ENCODE results near the gene DUSP8. TPM values are rescaled to one million over a fixed set of nuclear protein-coding genes. Genes with fewer than 3 reads are reported as not detected.

DUSP8 gene
- total RNA-seq, 1 experiment from 2014 or later: 0.24 TPM

DNA sequence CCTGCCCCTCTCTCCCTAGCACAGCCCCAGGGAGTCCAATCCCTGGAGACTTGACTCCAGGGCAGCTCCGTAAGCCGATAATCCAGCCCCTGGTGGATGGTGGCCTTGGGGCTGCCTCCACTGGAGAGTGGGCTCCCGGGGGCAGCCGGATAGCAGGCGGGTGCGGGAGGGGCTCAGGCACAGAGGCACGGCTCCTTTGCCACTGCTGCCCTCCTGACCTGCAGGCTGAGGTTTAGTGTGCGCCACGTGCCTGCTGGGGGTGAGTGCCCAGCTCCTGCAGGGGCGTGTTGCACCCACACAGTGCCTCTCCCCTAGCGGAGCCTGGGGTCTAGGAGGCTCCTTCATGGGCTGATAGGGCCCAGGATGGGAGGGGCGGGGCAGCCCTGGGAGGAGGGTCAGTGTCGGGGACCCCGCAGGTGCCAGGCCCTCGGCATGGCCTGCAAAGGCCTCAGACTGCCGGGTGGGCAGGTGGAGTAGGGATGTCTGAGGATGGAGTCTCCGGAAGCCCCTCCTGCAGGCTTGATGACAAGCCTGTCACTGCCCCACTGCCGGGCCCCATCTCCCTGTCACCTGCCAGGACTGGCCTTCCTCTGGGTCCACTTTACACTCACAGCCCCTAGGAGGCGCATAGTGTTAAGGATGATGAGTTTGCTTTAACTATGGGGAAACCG is 5.6 kb downstream of the DUSP8 start:
- no peak for DNase-seq (ENCODE audit: low read depth)

DNA sequence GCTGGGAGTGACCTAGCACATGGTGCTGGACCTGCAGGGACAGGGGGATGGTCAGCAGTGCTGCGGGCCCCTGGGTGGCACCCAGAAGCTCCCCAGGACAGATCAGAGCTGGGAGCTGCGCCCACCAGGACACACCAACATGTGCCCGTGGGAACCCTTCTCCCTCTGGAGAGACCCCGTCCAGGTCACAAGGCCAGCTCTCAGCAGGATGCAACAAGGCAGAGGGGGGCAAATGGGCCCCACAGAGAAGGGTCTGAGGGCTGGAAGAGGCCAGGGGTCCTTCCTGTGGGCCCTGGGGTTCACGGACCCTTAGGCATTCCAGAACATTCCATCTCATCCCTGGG is 6.2 kb downstream of the DUSP8 start:
- DNase-seq (ENCODE audit: low read depth): no peak

DNA sequence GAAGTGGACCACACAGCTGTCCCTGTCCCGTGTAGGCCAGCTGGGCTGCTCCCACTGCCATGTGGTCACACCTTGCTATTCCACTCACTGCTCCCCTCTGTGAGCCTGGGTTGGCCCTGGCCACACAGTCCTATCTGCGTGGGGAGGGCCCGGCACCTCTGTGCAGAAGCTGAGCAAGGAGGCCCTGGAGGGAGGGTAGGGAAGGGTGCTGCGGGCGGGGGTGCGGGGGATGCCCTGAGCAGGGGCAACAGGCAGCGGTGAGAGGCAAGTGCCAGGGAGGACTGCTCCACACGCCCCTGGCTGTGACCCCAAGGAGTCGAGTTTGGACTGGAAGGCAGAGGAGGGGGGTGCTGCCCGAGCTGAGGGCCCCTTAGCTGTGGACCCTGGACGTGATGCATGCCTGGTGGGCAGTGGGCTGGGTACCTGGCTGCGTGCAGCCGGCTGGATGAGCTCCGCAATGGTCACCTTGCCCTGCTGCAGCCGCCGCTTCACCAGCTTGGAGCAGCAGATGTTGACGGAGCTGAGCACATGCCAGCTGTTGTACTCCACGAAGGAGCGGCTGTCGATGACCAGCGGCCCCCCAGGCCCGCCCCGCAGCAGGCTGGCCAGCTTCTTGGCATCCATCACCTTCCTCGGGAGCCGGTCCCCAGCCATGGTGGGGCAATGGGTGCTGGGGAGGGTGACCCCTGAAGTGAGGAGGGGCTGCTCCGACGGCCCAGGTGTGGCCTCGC is 6.7 kb downstream of the DUSP8 start:
- no peak for DNase-seq (ENCODE audit: low read depth)

DNA sequence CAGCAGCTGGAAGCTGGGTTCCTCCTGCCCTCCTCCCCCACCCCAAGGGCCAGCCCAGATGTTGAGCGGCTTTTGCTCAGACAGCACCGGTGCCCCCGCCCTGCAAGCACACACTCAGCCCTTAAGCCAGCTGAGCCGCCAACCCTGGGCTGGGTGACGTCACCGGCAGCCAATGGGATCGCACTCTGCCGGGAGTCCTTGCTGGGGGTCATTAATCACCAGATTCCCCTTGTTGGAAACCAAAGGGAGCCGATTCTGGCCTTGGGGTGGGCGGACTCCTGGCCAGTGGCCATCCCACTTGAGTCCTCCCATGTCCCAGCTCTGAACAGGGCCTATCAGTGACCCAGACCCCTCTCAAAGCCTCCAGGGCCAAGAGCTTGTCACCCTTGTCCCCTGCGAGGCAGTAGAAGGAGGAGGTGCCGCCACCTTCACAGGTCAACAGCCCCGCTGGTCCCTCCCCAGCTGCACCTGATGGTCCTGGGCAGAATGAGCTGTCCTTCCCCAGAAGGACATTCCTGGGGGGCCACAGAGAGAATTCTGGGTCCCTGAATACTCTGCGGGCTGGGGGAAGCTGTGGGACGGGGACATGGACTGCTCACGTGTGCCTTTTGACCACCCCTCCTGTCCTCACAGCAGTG is 7.4 kb downstream of the DUSP8 start:
- peak; percentile 80 for DNase-seq (ENCODE audit: low read depth)

DNA sequence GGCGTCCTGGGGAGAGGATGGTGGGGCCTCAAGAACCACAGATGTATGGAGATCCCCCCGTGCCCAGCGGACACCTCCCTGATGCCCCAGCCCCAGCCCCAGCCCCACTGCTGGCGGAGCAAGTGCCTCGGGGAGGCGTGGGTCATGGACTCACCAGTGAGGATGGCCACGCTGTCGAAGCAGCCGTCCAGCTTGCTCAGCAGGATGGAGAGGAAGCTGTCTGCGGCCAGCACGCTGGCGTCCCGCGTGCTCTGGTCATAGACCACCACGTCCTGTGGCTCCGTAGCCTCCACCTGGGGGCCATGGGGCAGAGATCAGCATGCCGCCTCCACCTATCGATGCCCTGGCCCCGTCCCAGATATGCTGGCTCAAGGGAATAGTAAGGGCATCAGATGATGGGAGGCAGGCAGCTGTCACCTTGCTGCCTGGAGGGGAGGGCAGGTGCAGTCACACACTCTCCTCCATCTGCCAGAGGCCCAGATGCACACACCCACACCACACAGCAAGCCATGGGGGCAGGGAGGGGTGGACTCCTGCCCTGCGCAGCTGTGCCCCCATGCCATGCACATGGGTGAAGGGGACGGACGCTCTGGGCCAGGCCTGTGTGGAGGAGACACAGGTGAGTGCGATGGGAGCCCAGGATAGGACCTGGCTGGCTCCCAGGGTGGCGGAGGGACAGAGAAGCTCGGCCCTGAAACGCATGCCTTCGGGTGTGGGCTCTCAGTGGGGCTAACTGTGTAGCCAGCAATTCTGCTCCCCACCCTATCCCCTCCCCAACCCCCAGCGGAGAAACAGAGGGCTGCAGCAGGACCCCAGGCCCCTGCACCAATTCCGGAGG is 8.2 kb downstream of the DUSP8 start:
- DNase-seq (ENCODE audit: low read depth): no peak

DNA sequence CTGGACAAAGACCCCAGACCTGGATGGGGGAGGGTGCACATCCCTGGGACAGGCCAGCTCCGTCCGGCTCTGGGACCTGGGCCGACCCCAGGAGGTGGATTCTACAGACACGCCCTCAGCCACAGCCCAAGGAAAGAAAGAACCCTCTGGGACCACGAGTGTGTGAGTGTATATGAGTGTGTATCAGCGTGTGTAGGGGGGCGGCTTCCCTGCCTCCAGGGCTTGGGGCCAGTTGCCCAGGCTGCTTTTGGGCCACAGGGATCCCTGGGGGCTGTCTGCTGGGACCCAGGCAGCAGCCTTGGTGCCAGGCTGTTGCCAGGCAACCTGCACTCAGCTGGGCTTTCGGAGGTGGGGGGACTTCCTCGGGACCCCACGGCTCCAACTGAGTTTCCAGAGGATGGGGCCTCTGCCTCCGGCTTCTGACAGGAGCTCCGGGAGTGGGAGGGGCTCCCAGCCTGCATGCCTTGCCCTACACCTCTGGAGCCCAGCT is 8.9 kb downstream of the DUSP8 start:
- no peak for DNase-seq (ENCODE audit: low read depth)

DNA sequence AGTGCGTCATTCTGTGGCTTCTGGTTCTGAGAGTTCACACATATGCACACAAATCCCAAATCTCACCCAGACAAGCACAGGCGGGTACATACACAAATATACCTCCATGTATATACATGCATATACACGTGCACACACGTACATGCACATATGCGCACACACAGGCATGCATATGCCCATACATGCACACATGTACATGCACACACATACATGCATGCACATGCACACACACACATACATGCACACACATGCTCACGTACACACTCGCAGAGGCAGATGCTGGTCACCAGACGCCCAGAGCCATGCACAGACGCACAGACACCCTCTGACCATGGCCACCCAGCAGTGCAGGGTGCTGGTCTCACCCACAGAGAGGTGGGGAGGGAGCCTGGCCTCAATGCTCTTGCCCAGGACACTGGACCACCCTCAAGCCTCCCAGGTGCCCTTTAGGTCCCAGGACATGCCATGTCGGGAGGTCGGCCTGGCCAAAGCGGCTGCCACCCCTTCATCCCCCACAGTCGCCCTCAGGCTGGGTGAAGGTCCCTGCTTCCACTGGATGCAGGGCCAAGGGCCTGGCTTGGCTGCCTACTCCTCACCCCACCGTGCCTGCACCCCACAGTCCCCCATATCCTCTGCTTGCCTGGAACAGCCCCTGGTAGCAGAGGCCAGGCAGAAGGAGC is 9.5 kb downstream of the DUSP8 start:
- no peak for DNase-seq (ENCODE audit: low read depth)

DNA sequence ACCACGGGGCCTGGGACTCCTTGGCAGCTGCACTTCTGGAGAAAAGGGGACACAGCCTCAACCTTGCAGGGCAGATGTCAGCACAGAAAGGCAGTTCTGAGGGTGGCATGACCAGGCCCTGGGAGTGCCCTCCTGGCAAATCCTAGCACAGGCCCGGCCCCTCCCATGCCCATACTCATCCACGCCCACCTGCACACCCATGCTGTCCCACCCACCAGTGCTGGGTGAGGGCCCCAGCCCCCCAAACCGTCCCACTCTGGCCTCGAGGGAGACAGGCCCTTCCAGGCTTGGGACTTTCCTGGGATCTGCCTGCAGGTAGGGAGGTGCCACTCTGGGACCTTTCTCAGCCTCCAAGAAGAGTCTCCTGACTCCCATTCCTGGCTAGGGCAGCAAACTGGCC is 10.1 kb downstream of the DUSP8 start:
- DNase-seq (ENCODE audit: low read depth): no peak

DNA sequence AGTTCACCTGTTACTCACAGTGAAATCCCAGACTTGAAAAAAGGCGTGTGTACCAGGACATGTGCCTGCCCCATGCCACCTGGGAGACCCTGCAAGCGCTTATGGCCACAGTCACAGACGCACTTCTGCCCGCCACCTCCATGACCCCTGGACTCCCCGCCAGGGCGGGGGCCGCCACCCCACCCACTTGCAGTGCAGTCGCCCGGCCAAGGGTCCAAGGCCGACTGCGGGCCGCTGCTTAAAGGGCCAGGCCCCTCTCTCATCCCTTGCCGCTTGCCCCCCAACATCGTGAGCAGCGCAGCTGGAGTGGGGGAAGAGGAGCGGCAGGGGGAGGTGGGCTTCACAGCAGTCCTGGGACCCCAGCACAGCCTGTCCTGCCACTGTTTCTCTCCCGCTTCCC is 10.8 kb downstream of the DUSP8 start:
- no peak for DNase-seq (ENCODE audit: low read depth)

DNA sequence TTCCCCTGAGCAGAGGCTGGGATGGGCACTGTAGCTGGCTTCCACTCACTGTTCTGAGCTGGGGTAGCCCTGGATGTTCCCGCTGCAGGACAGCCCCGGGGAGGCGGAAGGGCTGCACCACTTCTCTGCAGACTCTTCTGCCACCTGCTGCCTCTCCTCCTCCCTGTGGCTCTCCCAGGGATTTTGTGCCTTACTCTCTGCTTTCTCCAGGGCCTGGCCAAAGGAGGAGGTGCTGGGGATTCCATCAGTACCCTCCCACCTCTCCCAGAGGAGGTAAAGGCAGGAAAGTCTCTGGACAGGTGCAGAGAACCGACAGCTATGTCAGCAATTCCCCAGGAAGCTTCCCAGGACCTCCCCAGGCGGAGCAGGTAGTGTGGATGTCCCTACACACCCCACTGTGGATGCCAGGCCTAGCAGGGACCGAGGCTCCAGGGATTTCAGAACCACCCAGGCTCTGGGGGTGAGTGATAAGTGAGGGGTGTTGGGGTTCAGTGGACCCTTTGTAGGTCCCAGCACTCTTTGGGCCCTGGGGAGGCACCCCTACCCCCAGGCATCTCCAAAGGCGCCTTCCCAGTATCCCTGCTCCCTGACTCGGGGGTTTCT is 11.3 kb downstream of the DUSP8 start:
- no peak for DNase-seq (ENCODE audit: low read depth)

DNA sequence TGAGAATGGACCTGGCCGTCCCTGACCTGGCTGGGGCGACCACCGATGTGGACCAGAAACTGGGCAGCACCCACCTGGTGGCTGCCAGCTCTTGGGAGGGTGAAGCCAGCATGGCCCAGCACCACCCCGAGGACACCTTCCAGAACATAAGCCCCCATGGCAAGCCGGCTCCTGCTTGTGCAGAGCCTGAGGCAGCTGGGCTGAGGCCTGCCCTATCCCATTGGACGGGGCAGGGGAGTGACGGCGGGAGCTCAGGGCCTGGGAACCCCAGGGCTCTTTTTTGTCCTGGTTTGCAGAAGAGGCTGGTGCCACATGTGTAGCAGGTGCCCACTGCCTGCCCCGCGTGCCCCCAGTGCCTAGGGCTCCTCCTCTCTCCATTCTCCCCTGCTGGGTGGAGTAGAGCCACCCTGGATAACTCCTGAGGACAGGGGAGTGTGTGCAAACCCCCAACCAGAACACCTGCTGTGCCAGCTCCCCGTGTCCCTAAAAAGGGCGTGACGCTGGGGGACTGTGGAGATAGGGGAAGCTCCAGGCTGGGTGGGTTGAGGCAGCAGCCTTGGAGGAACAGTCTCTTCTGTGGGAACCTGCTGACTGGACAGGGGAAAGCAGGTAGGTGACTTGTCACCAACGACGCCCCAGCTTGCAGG is 11.9 kb downstream of the DUSP8 start:
- no peak for DNase-seq (ENCODE audit: low read depth)

DNA sequence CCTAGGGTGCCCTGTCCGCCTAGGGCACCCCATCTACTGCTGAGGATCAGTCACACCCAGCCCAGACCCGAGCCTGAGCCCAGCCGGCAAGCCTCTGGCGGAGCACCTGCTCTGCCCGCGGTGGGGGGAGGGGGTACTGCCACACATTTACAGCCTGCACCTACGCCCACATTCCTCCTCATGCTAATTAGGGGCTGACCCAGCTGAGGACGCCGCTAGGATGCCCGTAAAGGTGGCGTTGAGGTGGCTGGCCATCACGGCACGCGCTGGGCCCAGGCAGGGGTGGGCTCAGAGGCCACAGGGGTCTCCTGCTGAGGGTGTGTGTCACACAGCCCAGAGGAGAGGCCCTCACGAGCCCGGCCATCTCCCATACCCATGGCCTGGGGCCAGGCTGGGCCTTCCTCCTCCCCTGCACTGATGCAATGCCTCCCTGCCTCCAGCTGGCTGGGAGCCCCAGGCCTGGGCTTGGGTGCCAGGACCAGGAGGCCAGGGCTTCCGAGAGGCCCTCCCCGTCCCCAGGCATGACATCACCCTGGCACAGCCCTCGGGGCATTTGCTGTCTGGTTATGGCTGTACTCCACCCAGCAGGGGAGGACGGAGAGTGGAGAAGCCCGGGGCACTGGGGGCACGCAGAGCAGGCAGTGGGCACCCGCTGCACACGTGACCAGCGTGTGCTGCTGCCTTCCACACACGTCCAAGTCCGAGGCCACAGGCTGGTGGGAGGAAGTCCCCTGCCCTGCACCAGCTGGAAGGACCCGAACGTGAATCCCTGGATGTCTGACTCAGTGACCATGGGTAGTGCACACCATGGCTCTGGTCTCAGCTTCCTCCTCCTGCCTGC is 12.7 kb downstream of the DUSP8 start:
- peak; percentile 89 for DNase-seq (ENCODE audit: low read depth)

DNA sequence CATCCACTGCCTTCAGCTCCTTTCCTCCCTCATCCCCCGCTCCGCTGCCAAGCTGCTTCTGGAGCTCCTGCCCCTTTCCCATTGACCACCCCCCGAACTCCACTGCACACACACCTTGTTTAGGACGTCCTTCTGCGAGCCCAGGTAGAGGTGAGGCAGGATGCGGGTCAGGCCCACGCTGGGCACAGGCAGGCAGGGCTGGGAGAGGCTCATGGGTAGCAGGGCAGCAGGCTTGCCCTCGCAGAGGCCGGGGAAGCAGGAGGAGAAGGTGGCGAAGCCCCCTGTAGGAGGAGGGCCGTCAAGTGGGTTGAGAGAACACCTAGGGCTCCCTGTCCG is 13.3 kb downstream of the DUSP8 start:
- DNase-seq (ENCODE audit: low read depth): no peak

DNA sequence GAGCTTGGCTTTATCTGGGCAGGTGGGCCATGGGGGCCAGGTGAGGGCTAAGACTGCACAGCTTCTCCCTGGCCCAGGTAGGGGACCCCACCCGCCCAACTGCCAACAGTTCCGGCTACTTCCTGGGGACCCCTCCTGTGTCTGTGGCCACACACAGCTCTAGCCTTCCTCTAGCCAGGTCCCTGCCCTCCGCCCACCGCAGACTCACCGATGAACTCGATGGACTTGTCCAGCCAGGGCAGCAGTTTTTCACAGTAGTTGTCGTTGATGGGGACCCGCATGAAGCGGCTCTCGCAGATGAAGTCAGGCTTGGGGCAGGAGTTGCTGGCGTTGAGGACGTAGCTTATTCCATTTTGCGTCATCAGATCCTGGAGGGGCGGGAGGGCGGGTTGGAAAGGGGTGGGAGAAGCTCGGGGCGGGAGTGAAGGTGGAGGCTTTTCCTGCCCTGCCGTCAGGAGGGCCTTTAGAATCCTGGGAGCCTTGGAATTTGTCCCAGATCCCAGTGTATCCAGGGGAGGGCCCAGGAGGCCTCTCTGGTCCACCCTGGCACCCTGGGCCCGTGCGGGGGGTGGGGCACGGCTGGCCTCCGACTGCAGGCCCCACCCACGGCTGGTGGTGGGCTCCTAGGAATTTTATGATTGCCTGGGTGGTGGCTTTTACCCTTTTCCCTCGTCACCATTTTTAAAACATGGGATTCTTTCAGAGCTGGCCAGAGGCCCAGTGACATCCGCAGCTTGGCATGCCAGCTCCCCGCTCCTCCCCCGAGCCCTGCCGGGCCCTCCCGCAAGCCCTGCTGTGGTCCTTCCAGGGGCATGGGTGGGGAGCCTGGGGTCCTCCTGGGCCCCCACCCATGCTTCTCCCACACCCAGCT is 13.9 kb downstream of the DUSP8 start:
- peak; percentile 65 for DNase-seq (ENCODE audit: low read depth)

DNA sequence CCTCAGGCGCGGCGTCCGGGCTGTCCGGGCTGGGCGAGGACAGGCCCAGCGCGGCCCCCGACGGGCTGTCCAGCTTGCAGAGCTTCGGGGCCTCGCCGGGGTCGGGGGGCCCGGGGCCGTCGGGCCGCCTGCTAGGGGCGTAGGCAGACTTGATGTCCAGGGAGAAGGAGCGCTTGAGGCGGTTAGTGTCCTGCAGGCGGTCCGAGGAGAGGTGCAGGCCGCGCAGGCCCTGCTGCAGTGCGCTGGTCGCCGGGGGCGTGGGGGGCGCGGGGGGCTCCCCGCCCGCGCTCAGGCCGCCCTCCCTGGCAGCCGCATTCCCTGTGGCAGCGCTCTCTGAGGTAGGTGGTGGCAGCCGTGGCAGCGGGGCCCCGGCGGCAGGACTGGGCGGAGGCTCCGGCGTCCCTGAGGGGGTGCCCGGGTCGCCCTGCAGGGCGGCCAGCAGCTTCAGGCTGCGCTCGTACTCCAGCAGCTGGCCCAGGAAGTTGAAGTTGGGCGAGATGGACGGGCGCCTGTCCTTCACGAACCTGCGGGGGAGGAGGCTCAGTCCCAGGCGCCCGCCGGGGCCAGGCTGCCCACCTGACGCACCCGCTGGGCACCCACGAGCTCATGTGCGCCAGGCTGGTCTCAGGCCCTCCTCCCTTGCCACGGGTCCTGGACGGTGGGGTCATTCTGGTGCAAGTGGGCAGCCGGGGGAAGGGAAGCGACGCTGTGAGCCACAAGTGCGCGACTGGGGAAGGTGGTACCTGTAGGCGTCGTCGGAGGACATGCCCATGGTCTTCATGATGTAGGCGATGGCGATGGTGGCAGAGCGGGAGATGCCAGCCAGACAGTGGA is 14.8 kb downstream of the DUSP8 start:
- no peak for DNase-seq (ENCODE audit: low read depth)

DNA sequence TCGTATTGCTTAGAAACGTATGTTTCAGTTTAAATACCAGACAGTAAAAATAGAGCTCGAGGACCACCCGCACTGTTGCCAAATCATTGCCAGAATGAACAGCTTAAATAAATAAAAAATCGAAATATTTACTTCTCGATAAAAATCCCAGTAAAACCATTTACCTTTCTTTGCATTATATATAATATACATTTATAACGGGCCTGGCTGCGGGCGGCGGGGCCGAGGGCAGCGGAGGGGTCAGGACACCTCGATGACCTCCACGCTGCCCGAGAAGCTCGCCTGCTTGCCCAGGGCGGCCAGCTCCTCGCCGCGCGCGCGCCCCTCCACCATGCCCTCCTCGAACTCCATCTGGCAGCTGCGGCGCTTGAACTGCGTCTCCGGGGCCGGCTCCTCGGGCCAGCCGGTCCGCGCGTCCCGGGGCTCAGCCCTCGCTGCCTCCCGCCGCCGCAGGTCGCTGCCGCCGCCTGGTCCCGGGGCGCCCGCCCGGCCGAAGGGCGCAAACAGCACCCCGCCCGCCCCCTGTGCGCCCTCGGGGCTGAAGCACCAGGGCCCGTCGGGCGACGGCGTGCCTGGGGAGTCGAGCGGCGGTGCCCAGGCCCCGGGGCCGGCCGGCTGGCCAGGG is 15.7 kb downstream of the DUSP8 start:
- DNase-seq (ENCODE audit: low read depth): no peak

DNA sequence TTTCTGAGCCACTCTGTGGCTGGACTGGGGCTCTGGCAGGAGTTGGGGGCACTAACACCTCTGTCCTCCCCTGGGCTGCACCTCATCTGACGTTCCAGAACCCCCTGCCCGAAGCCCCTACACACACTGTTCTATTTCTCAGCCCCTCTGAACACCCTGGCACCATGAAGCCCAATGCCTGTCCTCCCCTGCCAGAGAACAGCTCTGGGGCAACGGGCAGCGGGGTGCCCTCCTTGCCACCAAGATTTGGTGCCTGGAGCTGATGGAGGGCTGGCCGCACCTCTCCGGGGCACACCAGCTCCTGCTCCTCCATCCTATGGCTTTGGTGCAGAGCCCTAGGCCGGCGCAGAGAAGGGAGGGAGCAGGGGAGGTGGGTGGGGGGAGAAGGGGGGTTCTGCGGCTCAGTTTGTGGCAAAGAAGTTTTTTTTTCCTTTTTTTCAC is 16.3 kb downstream of the DUSP8 start:
- no peak for DNase-seq (ENCODE audit: low read depth)

Data from RPMI7951 (cell line).